Measurements from ENCODE around the gene NACA2. TPM values are rescaled to one million over a fixed set of nuclear protein-coding genes. Genes with fewer than 3 reads are reported as not detected.
A peak's percentile ranks its signal among the peaks of the same experiment; 100 is the strongest.
"Not testable (repeated sequence)": the region's sequence is repeated elsewhere in the genome, so short reads cannot be mapped to it uniquely, and the experiment has no call there.

The NACA2 gene
- not detected for polyA plus RNA-seq

DNA sequence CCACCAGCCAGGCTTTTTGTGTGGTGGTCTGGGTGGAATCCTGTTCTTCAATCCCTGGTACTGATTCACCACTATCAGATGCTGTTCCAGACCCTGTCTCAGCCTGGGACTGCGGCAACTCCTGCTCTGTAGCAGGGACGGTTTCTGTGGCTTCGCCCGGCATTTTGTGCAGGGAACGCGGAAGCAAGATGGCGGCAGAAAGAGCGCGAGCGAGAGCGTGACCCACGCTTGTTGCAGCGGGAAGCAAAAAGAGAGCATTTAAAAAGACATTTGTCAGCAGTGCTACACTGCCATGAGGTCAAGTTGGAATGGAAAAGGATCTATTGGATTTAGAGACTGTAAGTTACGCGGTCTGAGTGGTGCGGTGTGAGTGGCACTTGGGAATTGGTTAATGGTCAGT lies at the start of gene NACA2:
Gene NACA2, minus strand, starts transcription at position 202 of the 400 bp plus-strand sequence. Its CDS starts 39 bp downstream, at position 163.
- Mint-ChIP-seq H3K9me3 (no peaks in the 10 kb centered on the region), H3K36me3 (no peaks in the 10 kb centered on the region), H3K27me3 (ENCODE audit: low read depth in 3 of 3) (no peaks in the 10 kb centered on the region), H3K4me1 (no peaks in the 10 kb centered on the region), H3K27ac (no peak within 1 kb of the TSS), H3K4me3 (no peak within 1 kb of the TSS)
- DNase-seq, result no peak

DNA sequence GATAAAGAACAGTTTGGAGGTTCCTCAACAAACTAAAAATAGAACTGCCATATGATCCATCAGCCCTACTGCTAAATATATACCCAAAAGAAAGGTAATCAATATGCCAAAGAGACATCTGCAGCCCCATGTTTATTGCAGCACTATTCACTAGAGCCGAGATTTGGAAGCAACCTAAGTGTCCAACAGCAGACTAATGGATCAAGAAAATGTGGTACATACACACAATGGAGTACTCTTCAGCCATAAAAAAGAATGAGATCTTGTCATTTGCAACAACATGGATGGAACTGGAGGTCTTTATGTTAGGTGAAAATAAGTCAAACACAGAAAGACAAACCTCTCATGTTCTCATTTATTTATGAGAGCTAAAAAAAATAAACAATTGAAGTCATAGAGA lies 48.8 kb upstream of the NACA2 start:
- H3K4me3 Mint-ChIP-seq, result no peak overlapping the region
- no peak overlapping the region for H3K27ac Mint-ChIP-seq
- no peaks in the 10 kb centered on the region for H3K36me3 Mint-ChIP-seq
- no peaks in the 10 kb centered on the region for H3K4me1 Mint-ChIP-seq
- no peak for DNase-seq
- H3K9me3 Mint-ChIP-seq, result peaks cover 0 to 5% (median 0%) of the 10 kb centered on the region in 6 donors
- peaks cover 6 to 12% (median 7%) of the 10 kb centered on the region in 3 donors for H3K27me3 Mint-ChIP-seq (ENCODE audit: low read depth in 3 of 3)

DNA sequence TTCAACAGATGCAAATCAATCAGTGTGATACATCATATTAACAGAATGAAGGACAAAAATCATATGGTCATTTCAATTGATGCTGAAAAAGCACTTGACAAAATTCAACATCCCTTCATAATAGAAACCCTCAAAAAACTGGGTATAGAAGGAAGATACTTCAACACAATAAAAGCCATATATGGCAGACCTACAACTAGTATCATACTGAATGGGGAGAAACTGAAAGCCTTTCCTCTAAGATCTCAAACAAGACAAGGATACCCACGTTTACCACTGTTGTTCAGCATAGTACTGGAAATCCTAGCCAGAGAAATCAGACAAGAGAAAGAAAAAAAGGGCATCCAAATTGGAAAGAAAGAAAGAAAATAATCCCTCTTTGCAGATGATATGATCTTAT lies 47.1 kb upstream of the NACA2 start:
- Mint-ChIP-seq H3K27me3 (ENCODE audit: low read depth in 3 of 3) (peaks cover 4 to 14% (median 6%) of the 10 kb centered on the region in 3 donors), H3K9me3 (peaks cover 0 to 5% (median 0%) of the 10 kb centered on the region in 6 donors), H3K4me1 (no peaks in the 10 kb centered on the region), H3K36me3 (no peaks in the 10 kb centered on the region), H3K4me3 (no peak overlapping the region), H3K27ac (no peak overlapping the region)
- DNase-seq, result no peak

DNA sequence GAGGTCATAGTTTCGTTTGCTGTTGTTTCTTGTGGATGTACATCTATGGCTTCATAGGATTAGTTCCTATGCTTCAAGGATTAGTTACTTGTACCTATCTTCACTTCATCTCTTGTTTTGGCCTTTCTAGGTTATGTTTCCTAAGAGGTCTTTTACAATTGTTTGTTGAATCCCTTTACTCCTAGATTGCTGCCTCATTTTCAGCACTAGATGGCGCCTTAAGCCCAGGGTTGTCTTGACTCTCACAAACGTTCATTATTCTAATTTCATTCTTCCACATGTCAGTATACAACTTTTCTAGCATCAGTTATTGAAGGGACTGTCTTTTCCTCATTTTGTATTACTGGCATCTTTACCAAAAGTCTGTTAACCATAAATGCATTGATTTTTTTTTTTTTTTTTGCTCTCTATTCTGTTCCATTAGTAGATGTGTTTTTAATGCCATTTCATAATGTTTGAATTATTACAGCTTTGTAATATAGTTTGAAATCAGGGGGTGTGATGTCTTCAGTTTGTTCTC lies 45.0 kb upstream of the NACA2 start:
- Mint-ChIP-seq H3K27ac (no peak overlapping the region), H3K9me3 (peaks cover 0 to 5% (median 0%) of the 10 kb centered on the region in 6 donors), H3K36me3 (no peaks in the 10 kb centered on the region), H3K4me1 (no peaks in the 10 kb centered on the region), H3K4me3 (no peak overlapping the region), H3K27me3 (ENCODE audit: low read depth in 3 of 3) (peaks cover 4 to 16% (median 6%) of the 10 kb centered on the region in 3 donors)
- DNase-seq, result peak; percentile 30 to 46 (median 41)

DNA sequence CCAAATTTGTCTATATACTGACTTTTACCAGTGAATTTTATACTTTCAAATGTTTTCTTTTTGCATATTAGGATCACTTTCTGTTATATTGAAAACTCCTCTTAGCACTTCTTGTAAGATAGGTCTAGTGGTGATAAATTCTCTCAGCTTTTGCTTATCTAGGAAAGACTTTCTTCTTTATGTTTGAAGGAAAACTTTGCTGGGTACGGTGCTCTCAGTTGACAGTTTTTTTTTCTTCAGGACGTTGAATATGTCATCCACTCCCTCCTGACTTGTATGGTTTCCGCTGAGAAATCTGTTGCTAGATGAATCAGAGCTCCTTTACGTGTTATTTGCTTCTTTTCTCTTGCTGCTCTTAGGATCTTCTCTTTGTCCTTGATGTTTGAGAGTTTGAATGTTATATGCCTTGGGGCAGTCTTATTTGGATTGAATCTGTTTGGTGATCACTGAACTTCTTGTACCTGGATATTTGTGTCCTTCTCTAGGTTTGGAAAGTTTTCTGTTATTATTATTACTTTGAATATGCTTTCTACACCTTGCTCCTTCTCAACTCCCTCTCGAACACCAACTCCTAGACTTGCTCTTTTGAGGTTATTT lies 44.0 kb upstream of the NACA2 start:
- no peak overlapping the region for H3K4me3 Mint-ChIP-seq
- H3K27me3 Mint-ChIP-seq (ENCODE audit: low read depth in 3 of 3), result peaks cover 4 to 16% (median 6%) of the 10 kb centered on the region in 3 donors
- DNase-seq, result no peak
- H3K4me1 Mint-ChIP-seq, result no peaks in the 10 kb centered on the region
- no peak overlapping the region for H3K27ac Mint-ChIP-seq
- H3K9me3 Mint-ChIP-seq, result peaks cover 0 to 5% (median 0%) of the 10 kb centered on the region in 6 donors
- no peaks in the 10 kb centered on the region for H3K36me3 Mint-ChIP-seq

DNA sequence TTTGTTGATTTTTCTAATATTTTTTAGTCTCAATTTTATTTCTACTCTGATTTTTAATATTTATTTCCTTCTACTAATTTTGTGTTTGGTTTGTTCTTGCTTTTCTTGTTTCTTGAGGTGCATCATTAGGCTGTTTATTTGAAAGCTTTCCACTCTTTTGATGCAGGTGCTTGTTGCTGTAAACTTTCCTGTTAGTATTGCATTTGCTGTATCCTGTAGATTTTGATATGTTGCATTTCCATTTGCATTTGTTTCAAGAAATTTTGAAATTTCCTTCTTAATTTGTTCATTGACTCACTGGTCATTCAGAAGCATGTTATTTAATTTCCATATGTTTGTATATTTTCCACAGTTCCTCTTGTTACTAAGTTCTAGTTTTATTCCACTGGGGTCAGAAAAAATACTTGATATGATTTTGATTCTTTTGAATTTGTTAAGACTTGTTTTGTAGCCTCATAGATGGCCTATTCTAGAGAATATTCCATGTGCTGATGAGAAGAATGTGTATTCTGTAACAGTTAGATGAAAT lies 43.1 kb upstream of the NACA2 start:
- Mint-ChIP-seq H3K4me3 (no peak overlapping the region), H3K4me1 (no peaks in the 10 kb centered on the region), H3K36me3 (no peaks in the 10 kb centered on the region), H3K27me3 (ENCODE audit: low read depth in 3 of 3) (peaks cover 4 to 16% (median 6%) of the 10 kb centered on the region in 3 donors), H3K27ac (no peak overlapping the region), H3K9me3 (peaks cover 0 to 5% (median 0%) of the 10 kb centered on the region in 6 donors)
- no peak for DNase-seq

DNA sequence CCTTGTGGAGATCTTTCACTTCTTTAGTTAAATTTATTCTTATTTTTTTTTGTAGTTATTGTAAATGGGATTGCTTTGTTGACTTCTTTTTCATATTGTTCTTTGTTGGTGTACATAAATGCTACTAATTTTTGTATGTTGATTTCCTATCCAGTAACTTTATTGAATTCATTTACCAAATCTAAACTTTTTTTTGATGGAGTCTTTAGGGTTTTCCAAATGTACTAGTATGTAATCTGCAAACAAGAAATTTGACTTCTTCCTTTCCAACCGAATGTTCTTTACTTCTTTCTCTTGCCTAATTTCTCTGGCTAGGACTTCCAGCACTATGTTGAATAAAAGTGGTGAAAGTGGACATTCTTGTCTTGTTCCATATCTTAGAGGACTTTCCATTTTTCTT lies 41.8 kb upstream of the NACA2 start:
- peaks cover 4 to 11% (median 6%) of the 10 kb centered on the region in 3 donors for H3K27me3 Mint-ChIP-seq (ENCODE audit: low read depth in 3 of 3)
- H3K9me3 Mint-ChIP-seq, result peaks cover 0 to 5% (median 0%) of the 10 kb centered on the region in 6 donors

DNA sequence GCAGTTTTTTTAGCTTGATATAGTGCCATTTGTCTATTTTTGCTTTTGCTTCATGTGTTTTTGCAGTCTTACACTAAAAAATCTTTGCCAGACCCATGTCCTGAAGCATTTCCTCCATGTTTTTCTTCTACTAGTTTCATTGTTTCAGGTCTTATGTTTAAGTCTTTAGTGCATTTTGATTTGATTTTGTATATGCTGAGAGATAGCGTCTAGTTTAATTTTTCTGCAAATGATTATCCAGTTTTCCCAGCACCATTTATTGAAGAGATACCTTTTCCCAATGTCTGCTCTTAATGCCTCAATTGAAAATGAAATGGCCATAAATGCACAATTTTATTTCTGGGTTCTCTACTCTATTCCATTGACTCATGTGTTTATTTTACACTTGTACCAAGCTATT lies 40.8 kb upstream of the NACA2 start:
- no peaks in the 10 kb centered on the region for H3K4me1 Mint-ChIP-seq
- H3K27me3 Mint-ChIP-seq (ENCODE audit: low read depth in 3 of 3), result peaks cover 2 to 11% (median 7%) of the 10 kb centered on the region in 3 donors
- no peak for DNase-seq
- H3K9me3 Mint-ChIP-seq, result peaks cover 0 to 5% (median 0%) of the 10 kb centered on the region in 6 donors
- no peaks in the 10 kb centered on the region for H3K36me3 Mint-ChIP-seq
- H3K27ac Mint-ChIP-seq, result no peak overlapping the region
- H3K4me3 Mint-ChIP-seq, result no peak overlapping the region

More for the DNA sequence above, 41.8 kb upstream of the NACA2 start:
- no peak for DNase-seq
- Mint-ChIP-seq H3K4me1 (no peaks in the 10 kb centered on the region), H3K4me3 (no peak overlapping the region), H3K27ac (no peak overlapping the region), H3K36me3 (no peaks in the 10 kb centered on the region)

DNA sequence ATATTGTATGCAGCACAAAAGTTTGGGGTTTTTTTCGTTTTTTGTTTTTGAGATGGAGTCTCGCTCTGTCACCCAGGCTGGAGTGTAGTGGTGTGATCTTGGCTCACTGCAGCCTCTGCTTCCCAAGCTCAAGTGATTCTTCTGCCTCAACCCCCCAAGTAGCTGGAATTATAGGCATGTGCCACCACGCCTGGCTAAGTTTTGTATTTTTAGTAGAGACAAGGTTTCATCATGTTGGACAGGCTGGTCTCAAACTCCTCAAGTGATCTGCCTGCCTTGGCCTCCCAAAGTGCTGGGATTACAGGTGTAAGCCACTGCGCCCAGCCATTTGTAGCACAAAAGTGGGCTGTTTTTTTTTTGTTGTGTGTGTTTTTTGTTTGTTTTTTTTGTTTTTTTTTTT lies 37.1 kb upstream of the NACA2 start:
- not testable (repeated sequence) for DNase-seq, H3K27ac Mint-ChIP-seq, H3K4me3 Mint-ChIP-seq, H3K4me1 Mint-ChIP-seq, H3K9me3 Mint-ChIP-seq, H3K36me3 Mint-ChIP-seq
- peaks cover 0 to 15% (median 2%) of the 10 kb centered on the region in 3 donors for H3K27me3 Mint-ChIP-seq (ENCODE audit: low read depth in 3 of 3)

DNA sequence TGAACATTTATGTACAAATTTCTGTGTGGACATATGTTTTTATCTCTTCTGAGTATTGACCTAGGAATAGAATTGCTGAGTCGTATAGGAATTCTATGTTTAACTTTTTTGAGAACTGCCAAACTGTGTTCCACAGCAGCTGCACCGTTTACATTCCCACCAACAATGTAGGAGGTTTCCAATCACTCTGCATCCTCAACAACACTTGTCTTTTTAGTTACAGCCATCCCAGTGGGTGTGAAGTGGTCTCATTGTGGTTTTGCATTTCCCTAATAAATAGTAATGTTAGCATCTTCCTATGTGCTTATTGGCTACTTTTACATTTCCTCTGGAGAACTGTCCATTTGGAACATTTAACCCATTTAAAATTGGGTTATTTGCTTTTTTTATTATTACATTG lies 36.6 kb upstream of the NACA2 start:
- Mint-ChIP-seq H3K4me1 (no peaks in the 10 kb centered on the region), H3K4me3 (no peak overlapping the region), H3K27ac (no peak overlapping the region), H3K27me3 (ENCODE audit: low read depth in 3 of 3) (peaks cover 0 to 15% (median 2%) of the 10 kb centered on the region in 3 donors), H3K36me3 (no peaks in the 10 kb centered on the region), H3K9me3 (no peaks in the 10 kb centered on the region)
- no peak for DNase-seq

DNA sequence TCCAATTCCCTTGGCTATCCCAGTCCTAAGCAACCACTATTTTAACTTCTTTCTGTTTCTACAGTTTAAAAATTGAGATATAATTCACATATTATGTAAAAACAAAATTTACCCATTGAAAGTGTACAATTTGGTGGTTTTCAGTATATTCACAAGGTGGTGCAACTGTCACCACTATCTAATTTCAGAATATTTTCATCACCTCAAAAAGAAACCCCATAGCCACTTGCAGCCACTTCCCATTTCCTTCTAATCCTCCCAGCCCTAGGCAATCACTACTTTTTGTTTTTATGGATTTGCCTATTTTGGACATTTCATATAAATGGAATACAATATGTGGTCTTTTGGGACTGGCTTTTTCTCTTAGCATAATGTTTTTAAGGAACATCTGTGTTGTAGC lies 36.1 kb upstream of the NACA2 start:
- Mint-ChIP-seq H3K4me3 (no peak overlapping the region), H3K27me3 (ENCODE audit: low read depth in 3 of 3) (peaks cover 0 to 15% (median 2%) of the 10 kb centered on the region in 3 donors), H3K4me1 (no peaks in the 10 kb centered on the region), H3K9me3 (no peaks in the 10 kb centered on the region), H3K36me3 (no peaks in the 10 kb centered on the region), H3K27ac (no peak overlapping the region)
- no peak for DNase-seq

DNA sequence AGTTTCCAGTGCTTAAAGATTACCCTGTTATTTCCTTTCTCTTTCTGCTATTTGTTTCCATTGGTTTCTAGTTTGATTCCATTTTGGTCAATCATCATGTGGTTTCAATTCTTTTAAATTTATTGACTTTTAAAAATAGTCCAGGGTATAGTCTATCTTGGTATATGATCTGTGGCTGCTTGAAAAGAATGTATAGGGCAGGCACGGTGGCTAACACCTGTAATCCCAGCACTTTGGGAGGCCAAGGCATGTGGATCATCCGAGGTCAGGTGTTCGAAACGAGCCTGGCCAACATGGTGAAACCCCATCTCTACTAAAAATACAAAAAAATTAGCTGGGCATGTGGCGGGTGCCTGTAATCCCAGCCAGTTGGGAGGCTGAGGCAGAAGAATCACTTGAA lies 34.5 kb upstream of the NACA2 start:
- H3K27ac Mint-ChIP-seq, result no peak overlapping the region
- peaks cover 0 to 2% (median 0%) of the 10 kb centered on the region in 6 donors for H3K9me3 Mint-ChIP-seq
- H3K36me3 Mint-ChIP-seq, result no peaks in the 10 kb centered on the region
- DNase-seq, result no peak
- no peaks in the 10 kb centered on the region for H3K4me1 Mint-ChIP-seq
- H3K4me3 Mint-ChIP-seq, result no peak overlapping the region
- peaks cover 0 to 15% (median 2%) of the 10 kb centered on the region in 3 donors for H3K27me3 Mint-ChIP-seq (ENCODE audit: low read depth in 3 of 3)

DNA sequence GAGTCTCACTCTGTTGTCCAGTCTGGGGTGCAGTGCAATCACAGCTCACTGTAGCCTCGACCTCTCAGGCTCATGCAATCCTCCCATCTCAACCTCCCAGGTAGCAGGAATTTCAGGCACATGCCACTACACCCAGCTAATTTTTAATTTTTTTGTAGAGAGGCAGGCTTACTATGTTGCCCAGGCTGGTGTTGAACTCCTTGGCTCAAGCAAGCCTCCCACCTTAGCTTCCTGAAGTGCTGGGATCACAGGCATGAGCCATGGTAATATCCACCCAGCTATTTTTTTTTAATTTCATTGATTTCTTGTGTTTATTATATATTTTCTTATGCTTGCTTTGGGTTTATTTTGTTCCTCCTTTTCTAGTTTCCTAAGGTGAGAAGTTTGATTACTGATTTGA lies 33.9 kb upstream of the NACA2 start:
- H3K27ac Mint-ChIP-seq, result no peak overlapping the region
- peaks cover 0 to 6% (median 2%) of the 10 kb centered on the region in 6 donors for H3K9me3 Mint-ChIP-seq
- peaks cover 2 to 15% (median 2%) of the 10 kb centered on the region in 3 donors for H3K27me3 Mint-ChIP-seq (ENCODE audit: low read depth in 3 of 3)
- no peaks in the 10 kb centered on the region for H3K4me1 Mint-ChIP-seq
- H3K36me3 Mint-ChIP-seq, result no peaks in the 10 kb centered on the region
- no peak overlapping the region for H3K4me3 Mint-ChIP-seq
- no peak for DNase-seq

DNA sequence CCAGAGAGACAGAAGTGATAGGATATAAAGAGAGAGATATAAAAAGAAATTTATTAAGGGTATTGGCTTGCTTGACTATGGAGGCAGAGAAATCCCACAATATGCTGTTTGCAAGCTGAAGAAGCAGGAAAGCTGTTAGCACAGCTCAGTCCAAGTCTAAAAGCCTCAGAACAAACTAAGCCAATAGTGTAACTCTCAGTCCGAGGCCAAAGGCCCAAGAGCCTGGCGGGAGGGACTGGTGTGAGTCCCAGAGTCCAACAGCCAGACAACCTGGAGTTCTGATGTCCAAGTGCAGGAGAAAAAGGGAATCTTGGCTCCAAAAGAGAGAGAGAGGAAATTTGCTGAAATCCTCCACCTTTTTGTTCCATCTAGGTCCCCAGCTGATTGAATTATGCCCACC lies 30.3 kb upstream of the NACA2 start:
- Mint-ChIP-seq H3K4me1 (peaks cover 0 to 1% of the 10 kb centered on the region in 2 donors), H3K4me3 (no peak overlapping the region), H3K9me3 (peaks cover 5 to 25% (median 10%) of the 10 kb centered on the region in 6 donors), H3K27me3 (ENCODE audit: low read depth in 3 of 3) (peaks cover 2 to 14% (median 4%) of the 10 kb centered on the region in 3 donors), H3K27ac (no peak overlapping the region), H3K36me3 (no peaks in the 10 kb centered on the region)
- no peak for DNase-seq
